Uterus (tissue), 2 donors: ENCODE results near the gene ZFYVE28.

ENCODE experiments used
- CTCF ChIP-seq, 4 experiments: fragments of 200-600 bp in 2 of 4; fragments of 450-650 bp in 2 of 4; sonication (generic) in 2 of 4; IDR thresholded peaks; one replicate each; pipeline ENCODE4 v1.5.1; 2016 to 2019; ENCODE audit warnings: antibody characterized with exemption in 4 of 4, mild to moderate bottlenecking in 2 of 4, moderate library complexity in 1 of 4
- POLR2A ChIP-seq, 2 donors: fragments of 450-650 bp; IDR thresholded peaks; one replicate each; pipeline ENCODE4 v1.6.1; 2016; ENCODE audit warnings: antibody characterized with exemption in 2 of 2, mild to moderate bottlenecking in 1 of 2, moderate library complexity in 1 of 2

GRCh38 chr4:2337896-2338295 lies 80.5 kb downstream of the ZFYVE28 start:
- no peak for TF ChIP-seq CTCF (IDR thresholded peaks at IDR 0.05)
- no peak for TF ChIP-seq POLR2A (IDR thresholded peaks at IDR 0.05)
